Measurements from ENCODE around the gene TNFRSF6B.

Gene TNFRSF6B

DNA sequence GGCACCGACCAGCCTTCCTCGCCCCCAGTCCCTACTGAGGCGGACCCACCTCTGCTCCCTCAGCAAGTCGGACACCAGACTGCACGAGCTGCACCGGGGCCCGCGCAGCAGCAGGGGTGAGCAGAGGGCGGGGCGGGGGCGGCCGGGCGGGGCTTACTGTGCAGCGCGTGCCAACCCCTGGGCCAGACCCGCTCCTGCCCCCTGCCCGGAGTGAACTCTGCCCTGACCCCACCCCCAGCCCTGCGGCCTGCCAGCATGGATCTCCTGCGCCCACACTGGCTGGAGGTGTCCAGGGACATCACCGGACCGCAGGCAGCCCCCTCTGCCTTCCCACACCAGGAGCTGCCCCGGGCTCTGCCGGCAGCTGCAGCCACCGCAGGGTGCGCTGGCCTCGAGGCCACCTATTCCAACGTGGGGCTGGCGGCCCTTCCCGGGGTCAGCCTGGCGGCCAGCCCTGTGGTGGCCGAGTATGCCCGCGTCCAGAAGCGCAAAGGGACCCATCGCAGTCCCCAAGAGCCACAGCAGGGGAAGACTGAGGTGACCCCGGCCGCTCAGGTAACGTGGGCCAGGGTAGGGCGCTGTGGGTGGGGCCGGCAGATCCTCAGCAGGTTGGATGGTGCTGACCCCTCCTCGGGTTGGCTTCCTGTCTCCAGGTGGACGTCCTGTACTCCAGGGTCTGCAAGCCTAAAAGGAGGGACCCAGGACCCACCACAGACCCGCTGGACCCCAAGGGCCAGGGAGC, 41.7 kb downstream of the TNFRSF6B start:
- DNase-seq (ENCODE audit: low read depth in 3 of 3): no peak

- DNase-seq (ENCODE audit: low read depth in 3 of 3): no peak
Observed at GRCh38 chr20:63738687-63739129, 42.3 kb downstream of the TNFRSF6B start.

DNA sequence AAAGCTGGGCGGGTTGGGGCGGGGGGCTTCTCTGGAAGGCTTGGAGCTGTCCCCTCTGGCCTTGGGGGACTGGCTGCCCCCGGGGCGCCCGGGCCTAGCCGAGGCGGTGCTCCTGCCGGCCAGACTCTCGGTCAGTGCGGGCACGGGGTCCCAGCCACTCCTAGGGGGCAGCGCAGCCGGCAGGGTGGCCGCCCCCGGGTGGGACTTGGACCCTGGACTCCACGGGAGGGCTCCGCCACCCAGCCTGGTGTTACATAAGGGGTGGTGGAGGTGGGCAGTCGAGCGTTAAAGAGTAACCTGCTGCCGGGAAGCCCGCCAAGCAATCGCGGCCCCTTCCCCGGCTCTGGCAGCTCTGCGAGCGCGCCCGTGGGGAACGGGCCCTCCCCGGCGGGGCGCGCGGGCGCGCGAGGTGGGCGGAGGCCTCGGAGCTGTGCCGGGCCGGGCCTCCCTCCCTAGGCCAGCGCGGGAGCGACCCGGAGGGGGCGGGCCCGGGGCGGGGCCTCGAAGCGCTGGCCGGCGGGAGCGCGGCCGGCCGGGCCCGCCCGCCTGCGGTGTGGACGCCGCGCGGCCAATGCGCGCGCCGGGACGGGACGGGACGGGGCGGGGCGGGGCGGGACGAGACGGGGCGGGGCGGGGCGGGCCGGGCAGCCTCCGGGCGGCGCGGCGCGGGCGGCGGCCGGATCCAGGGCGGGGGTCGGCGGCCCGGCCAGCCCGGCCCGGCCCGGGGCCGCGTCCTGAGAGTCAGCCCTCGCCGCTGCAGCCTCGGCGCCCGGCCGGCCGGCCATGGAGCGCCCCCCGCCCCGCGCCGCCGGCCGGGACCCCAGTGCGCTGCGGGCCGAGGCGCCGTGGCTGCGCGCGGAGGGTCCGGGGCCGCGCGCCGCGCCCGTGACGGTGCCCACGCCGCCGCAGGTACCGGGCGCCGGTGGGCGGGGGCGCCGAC, 42.9 kb downstream of the TNFRSF6B start, which contains the start of gene SLC2A4RG:
SLC2A4RG (plus strand) TSS at position 647 of the 940 bp plus-strand sequence; CDS start at position 784, 137 bp downstream.
- no peak for DNase-seq (ENCODE audit: low read depth in 3 of 3)

DNA sequence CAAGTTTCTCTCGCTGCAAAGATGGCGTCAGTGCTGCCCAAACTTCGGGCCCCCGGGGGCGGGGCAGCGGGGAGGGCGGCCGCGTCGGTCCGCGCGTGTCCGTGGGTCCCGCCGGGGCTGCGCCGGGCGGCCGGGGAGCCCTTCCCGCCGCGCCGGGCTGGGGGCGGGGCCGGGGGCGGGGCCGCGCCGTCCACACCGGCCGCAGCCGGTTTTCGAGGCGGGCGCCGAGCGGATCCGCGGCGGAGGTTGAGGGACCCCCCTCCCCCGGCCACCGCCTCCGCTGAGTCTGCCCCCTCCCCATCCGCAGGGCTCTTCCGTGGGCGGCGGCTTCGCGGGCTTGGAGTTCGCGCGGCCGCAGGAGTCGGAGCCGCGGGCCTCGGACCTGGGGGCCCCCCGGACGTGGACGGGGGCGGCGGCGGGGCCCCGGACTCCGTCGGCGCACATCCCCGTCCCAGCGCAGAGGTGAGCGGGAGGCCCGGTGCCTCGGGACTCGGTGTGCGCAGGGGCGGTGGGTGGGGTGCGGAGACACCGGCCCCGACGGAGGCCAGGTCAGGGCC, 43.7 kb downstream of the TNFRSF6B start:
- DNase-seq (ENCODE audit: low read depth in 3 of 3): no peak

DNA sequence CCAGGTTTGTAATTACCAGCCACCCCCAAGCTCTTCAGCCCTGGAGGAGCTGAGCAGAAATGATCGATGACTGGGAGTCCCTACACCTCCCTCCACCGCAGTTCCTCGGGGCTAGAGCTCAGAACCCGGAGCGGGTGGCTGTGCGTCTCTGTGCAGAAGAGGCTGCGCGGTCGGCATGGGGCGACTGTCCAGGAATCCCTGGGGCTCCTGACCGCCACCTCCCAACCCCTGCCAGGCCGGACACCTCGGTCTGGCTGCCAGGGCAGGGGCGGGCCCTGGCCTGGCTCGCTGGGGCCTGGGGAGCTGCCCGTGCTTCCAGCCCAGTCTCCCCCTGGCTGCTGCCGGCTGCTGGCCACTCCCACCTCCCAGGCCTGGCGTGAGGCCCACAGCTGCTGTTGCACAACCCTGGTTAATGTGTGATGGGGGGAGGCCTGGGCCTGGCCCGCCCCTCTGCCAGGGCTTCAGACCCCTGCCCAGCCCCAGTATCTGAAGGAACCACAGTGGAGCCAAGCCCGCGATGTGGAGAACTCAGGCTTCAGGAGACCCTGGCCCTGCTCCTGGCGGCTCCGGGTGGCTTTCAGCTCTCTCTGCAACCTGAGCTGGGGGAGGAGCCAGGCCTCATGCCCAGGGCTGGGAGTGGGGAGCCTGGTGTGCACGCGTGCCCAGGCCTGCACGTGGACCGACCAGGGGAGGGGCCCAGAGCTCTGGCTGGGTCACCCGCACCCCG, 44.3 kb downstream of the TNFRSF6B start:
- no peak for DNase-seq (ENCODE audit: low read depth in 3 of 3)

DNA sequence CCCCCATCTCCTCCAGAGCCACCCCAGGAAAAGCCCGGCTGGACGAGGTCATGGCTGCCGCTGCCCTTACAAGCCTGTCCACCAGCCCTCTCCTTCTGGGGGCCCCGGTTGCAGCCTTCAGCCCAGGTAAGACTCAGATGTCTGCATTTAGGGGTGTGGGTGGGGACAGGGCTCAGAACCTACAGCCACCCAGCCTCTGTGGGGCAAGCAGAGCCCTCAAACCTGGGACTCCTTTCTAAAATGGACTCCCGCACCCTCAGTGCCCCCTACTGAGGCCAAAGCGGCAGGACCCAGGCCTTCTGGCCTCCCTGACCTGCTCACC, 44.9 kb downstream of the TNFRSF6B start:
- no peak for DNase-seq (ENCODE audit: low read depth in 3 of 3)

DNA sequence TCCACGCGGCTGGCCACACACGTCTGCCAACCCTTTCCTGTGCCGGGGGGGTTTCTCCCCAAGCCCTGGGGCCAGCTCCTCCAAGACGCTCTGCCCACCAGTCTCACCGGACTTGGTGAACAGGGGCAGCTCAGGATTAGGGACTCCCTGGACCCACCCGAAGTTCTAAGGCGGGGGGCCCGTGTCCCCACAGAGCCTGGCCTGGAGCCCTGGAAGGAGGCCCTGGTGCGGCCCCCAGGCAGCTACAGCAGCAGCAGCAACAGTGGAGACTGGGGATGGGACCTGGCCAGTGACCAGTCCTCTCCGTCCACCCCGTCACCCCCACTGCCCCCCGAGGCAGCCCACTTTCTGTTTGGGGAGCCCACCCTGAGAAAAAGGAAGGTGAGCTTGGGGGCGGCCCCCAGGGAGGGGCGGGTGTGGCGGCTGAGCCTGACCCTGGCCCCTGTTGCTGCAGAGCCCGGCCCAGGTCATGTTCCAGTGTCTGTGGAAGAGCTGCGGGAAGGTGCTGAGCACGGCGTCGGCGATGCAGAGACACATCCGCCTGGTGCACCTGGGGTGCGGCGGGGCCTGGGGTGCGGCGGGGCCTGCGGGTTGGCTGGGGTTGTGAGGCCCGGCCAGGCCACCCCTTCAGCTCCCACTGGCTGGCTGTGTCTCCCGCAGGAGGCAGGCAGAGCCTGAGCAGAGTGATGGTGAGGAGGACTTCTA, 45.4 kb downstream of the TNFRSF6B start:
- no peak for DNase-seq (ENCODE audit: low read depth in 3 of 3)

- no peak for DNase-seq (ENCODE audit: low read depth in 3 of 3)
Observed at GRCh38 chr20:63742381-63743024, 46.1 kb downstream of the TNFRSF6B start.

- DNase-seq (ENCODE audit: low read depth in 3 of 3): no peak
Observed at GRCh38 chr20:63743210-63743970, 46.9 kb downstream of the TNFRSF6B start.

- DNase-seq (ENCODE audit: low read depth in 3 of 3): no peak
Observed at GRCh38 chr20:63744158-63744557, 47.7 kb downstream of the TNFRSF6B start.

GRCh38 chr20:63744574-63745423, 48.3 kb downstream of the TNFRSF6B start:
- DNase-seq (ENCODE audit: low read depth in 3 of 3): no peak

- no peak for DNase-seq (ENCODE audit: low read depth in 3 of 3)
Observed at GRCh38 chr20:63745424-63745805, 49.0 kb downstream of the TNFRSF6B start.

DNA sequence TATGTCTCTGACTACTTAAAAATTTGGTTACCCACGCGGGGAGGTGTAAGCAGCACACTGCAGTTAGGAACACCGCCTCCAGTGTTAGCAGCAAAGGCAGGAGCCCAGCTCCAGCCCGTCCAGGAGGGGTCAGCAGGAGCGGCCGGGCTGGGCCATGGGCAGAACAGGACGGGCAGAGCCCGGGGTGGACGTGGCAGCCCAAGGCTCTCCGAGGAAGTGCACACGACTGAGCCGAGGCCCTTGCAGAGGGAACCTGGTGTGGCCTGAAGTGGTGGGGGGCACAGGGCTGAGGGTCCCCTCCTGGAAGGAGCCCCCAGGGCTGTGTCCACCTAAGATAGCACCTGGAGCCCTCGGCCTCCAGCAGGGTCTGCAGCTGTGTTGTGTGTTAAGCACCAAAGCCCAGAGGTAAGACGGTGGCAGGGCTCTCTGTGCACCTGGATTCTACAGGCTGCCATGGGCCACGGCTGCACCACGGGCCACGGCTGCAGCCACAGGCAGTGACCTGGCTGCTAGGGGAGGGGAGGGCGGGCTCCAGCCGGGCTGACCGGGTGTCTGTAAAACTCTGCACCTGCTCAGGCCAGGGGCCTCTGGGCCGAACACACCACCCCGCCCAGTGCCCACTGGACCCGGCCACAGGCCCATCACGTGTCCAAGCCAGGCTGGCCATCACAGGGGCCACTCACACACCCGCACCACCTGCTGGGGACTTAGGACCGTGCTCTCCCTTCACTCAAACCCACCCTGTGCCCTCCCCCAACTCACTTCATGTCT, 49.7 kb downstream of the TNFRSF6B start:
- no peak for DNase-seq (ENCODE audit: low read depth in 3 of 3)

DNA sequence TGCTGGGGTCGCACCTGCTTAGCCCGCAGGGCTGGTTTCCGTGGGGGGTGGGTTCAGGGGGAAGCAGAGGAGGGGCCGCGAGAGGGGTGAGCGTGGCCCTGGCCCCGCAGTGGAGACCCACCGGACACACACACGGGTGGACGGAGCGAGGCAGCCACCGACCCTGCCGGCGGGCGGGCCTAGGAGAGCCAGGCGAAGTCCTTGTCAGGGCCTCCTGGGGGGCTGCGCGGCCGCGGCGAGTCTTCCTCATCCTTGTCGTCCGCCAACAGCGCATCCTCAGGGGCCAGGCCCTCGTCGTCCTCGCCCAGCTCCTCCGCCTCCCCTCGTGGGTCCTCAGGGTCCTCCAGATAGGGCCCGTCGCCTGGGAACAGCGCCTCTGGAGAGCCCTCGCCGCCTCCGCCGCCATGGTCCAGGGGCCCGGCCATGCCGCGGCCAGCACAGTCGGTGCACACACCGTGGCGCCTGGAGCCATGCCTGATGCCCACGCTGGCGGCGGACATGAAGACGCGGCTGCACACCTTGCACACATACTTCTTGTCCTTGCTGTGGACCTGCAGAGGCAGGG, 50.4 kb downstream of the TNFRSF6B start:
- no peak for DNase-seq (ENCODE audit: low read depth in 3 of 3)

- DNase-seq (ENCODE audit: low read depth in 3 of 3): no peak
Observed at GRCh38 chr20:63747622-63748069, 51.2 kb downstream of the TNFRSF6B start.

Measured in stimulated activated CD4-positive, alpha-beta T cell treated with anti-CD3 and anti-CD28 coated beads, TNF-alpha, amount 100 ng/mL, for 48 hours (primary cell).